K562 (cell line): ENCODE results near the gene SNX30. TPM values are rescaled to one million over a fixed set of nuclear protein-coding genes. Genes with fewer than 3 reads are reported as not detected.

Experiments
- ASH1L ChIP-seq: fragments of 450-650 bp; IDR thresholded peaks from 2 replicates; pipeline ENCODE4 v1.6.1; 2018; ENCODE audit warnings: borderline replicate concordance, mild to moderate bottlenecking, low read depth; ENCODE audit not compliant: partially characterized antibody
- DNMT1 ChIP-seq: fragments of 450-650 bp; IDR thresholded peaks from 2 replicates; pipeline ENCODE4 v1.6.1; 2016; ENCODE audit warnings: antibody characterized with exemption, mild to moderate bottlenecking
- MTA3 ChIP-seq: fragments of 450-650 bp; formaldehyde crosslinking; IDR thresholded peaks from 2 replicates; pipeline ENCODE4 v1.6.1; 2017; ENCODE audit warnings: mild to moderate bottlenecking, borderline replicate concordance
- NCOA1 ChIP-seq: fragments of 450-650 bp; IDR thresholded peaks from 2 replicates; pipeline ENCODE4 v1.6.1; 2016; ENCODE audit warnings: low read depth
- RFX7 ChIP-seq: fragments of 250-450 bp; sonication (Bioruptor Pico); IDR thresholded peaks from 2 replicates; pipeline ENCODE4 v1.5.1; 2021; ENCODE audit warnings: mild to moderate bottlenecking
- SP1 ChIP-seq: sonication (generic); formaldehyde crosslinking; IDR thresholded peaks from 2 replicates; pipeline ENCODE4 v1.8.1; 2022; ENCODE audit warnings: mild to moderate bottlenecking, missing genetic modification reagents
- TCF7 ChIP-seq: sonication (generic); IDR thresholded peaks from 2 replicates; pipeline ENCODE4 v1.6.1; 2016; ENCODE audit warnings: antibody characterized with exemption, borderline replicate concordance
- THRAP3 ChIP-seq: fragments of 450-650 bp; IDR thresholded peaks from 2 replicates; pipeline ENCODE4 v1.6.1; 2016; ENCODE audit warnings: mild to moderate bottlenecking, inconsistent platforms, borderline replicate concordance
- ZNF12 ChIP-seq: sonication (generic); formaldehyde crosslinking; IDR thresholded peaks from 2 replicates; pipeline ENCODE4 v1.4.0; 2020; ENCODE audit warnings: mild to moderate bottlenecking, missing genetic modification reagents
- ZNF133 ChIP-seq: fragments of 250-450 bp; sonication (Bioruptor Pico); IDR thresholded peaks from 2 replicates; pipeline ENCODE4 v1.4.0; 2020; ENCODE audit warnings: mild to moderate bottlenecking
- ZNF174 ChIP-seq: fragments of 250-450 bp; sonication (Bioruptor Pico); IDR thresholded peaks from 2 replicates; pipeline ENCODE4 v1.4.0; 2020; ENCODE audit warnings: mild to moderate bottlenecking
- ZNF766 ChIP-seq: fragments of 200-800 bp; sonication (Bioruptor generic); conservative IDR thresholded peaks from 2 replicates; pipeline ENCODE4 v1.6.1; 2016; ENCODE audit warnings: missing genetic modification characterization, missing compliant biosample characterization
- ZNF830 ChIP-seq: fragments of 250-450 bp; sonication (Bioruptor Pico); IDR thresholded peaks from 2 replicates; pipeline ENCODE4 v1.5.0; 2021; ENCODE audit warnings: mild to moderate bottlenecking
- polyA plus RNA-seq, 8 experiments: library from polyadenylated mRNA; depleted of rRNA in 4 of 8; stranded (reverse) in 5 of 8; unstranded in 3 of 8; fragments of >200 nt; fragmentation: Nextera tagmentation in 2 of 8; fragmentation: Illumina TruSeq in 1 of 8; extraction: Ambion mirVana in 2 of 8; extraction: Trizol in 1 of 8; gene quantifications; 2 replicates each; pipeline versions ENCODE4 v1.2.1 to v1.2.3, GENCODE V29; 2011 to 2014; ENCODE audit warnings: inconsistent platforms in 1 of 8, missing spikeins in 1 of 8
- total RNA-seq, 7 experiments: library from RNA; depleted of rRNA in 6 of 7; stranded (reverse); fragments of >200 nt in 6 of 7; fragmentation: Illumina TruSeq in 2 of 7; extraction: Trizol in 2 of 7; gene quantifications; 2 replicates each; pipeline versions ENCODE4 v1.2.1 to v1.2.3, GENCODE V29; 2011 to 2021; ENCODE audit warnings: low replicate concordance in 1 of 7
- TF ChIP-seq, protein P1 (sequence below): fragments of 250-450 bp; sonication (Bioruptor Pico); IDR thresholded peaks from 2 replicates; pipeline ENCODE4 v1.8.0; 2021; ENCODE audit warnings: borderline replicate concordance, mild to moderate bottlenecking, moderate library complexity; ENCODE audit not compliant: poor library complexity, severe bottlenecking
- TF ChIP-seq, protein P2 (sequence below): IDR thresholded peaks from 2 replicates; pipeline ENCODE4 v1.6.1; 2011; ENCODE audit warnings: borderline replicate concordance, low read depth, mild to moderate bottlenecking, moderate library complexity, low read length; ENCODE audit not compliant: insufficient read depth, poor library complexity, severe bottlenecking
- TF ChIP-seq, protein P3 (sequence below): fragments of 250-450 bp; sonication (Bioruptor Pico); IDR thresholded peaks from 2 replicates; pipeline ENCODE4 v1.5.1; 2021; ENCODE audit warnings: mild to moderate bottlenecking
- TF ChIP-seq, protein P4 (sequence below), 2 experiments: fragments of 450-650 bp in 1 of 2; sonication (generic) in 1 of 2; formaldehyde crosslinking in 1 of 2; IDR thresholded peaks in 1 of 2; conservative IDR thresholded peaks in 1 of 2; 2 replicates each; pipeline versions ENCODE4 v1.6.1 to v1.8.1; 2016 to 2023; ENCODE audit warnings: mild to moderate bottlenecking in 2 of 2, moderate library complexity in 2 of 2, inconsistent platforms in 1 of 2, missing genetic modification reagents in 1 of 2
- TF ChIP-seq, protein P5 (sequence below): fragments of 450-650 bp; conservative IDR thresholded peaks from 2 replicates; pipeline ENCODE4 v1.6.1; 2016; ENCODE audit warnings: missing genetic modification characterization, low read depth, mild to moderate bottlenecking, missing compliant biosample characterization, moderate library complexity
- TF ChIP-seq, protein P6 (sequence below): sonication (generic); formaldehyde crosslinking; IDR thresholded peaks from 2 replicates; pipeline ENCODE4 v1.8.1; 2023; ENCODE audit warnings: mild to moderate bottlenecking, missing genetic modification reagents

SNX30 gene
- total and polyA plus RNA-seq, 9 of the 15 experiments (the other 6 are each of a cell fraction or from before 2014, with no cell fraction given): 0.76 to 5.9 (median 3.3) TPM

DNA sequence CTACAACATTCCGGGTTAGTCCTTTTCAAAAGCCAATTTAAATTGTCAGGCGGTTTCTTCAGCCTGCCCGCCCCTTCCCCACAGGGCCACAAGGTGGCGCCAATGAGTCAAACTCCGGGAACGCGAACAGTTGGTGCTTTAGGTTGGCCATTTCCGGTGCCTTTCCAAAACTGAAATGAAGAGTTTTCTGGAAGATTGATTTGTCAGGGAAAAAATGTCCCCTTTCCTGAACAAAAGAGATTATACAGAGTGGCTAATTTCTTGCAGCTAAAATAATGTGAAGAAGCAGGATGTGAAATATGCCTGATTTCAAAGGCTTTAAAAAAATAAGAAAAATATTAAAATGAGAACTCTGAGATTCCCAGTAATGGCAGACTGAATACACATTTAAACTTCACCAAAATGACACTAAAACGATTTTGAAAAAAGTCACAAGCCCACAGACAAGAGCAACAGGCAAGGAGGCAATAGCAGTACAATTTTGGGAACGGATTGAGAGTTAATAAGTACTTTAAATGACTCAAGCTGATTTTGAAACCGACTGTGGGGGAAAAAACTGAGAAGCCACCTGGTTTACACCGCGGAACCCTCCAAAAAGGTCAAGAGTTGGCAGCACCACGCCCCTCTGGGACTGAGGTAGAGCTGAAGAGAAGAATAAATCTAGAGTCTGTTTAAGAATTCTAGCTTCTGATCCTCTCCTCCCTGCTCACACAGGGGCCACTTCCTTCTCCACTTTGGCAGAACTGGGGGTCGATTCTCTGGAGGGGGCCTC, 94.4 kb downstream of the SNX30 start (continued):
- TF ChIP-seq, protein P1, sequence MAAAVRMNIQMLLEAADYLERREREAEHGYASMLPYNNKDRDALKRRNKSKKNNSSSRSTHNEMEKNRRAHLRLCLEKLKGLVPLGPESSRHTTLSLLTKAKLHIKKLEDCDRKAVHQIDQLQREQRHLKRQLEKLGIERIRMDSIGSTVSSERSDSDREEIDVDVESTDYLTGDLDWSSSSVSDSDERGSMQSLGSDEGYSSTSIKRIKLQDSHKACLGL (CRISPR knock-in tag): no peak
- no peak for TF ChIP-seq RFX7
- peak; percentile 15 for TF ChIP-seq ASH1L
- TF ChIP-seq, protein P2, sequence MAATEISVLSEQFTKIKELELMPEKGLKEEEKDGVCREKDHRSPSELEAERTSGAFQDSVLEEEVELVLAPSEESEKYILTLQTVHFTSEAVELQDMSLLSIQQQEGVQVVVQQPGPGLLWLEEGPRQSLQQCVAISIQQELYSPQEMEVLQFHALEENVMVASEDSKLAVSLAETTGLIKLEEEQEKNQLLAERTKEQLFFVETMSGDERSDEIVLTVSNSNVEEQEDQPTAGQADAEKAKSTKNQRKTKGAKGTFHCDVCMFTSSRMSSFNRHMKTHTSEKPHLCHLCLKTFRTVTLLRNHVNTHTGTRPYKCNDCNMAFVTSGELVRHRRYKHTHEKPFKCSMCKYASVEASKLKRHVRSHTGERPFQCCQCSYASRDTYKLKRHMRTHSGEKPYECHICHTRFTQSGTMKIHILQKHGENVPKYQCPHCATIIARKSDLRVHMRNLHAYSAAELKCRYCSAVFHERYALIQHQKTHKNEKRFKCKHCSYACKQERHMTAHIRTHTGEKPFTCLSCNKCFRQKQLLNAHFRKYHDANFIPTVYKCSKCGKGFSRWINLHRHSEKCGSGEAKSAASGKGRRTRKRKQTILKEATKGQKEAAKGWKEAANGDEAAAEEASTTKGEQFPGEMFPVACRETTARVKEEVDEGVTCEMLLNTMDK: peak; percentile 32
- no peak for TF ChIP-seq ZNF830
- TF ChIP-seq, protein P3, sequence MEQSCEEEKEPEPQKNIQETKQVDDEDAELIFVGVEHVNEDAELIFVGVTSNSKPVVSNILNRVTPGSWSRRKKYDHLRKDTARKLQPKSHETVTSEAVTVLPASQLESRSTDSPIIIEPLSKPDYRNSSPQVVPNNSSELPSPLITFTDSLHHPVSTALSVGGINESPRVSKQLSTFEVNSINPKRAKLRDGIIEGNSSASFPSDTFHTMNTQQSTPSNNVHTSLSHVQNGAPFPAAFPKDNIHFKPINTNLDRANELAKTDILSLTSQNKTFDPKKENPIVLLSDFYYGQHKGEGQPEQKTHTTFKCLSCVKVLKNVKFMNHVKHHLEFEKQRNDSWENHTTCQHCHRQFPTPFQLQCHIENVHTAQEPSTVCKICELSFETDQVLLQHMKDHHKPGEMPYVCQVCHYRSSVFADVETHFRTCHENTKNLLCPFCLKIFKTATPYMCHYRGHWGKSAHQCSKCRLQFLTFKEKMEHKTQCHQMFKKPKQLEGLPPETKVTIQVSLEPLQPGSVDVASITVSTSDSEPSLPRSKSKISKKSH: no peak
- no peak for TF ChIP-seq THRAP3
- no peak for TF ChIP-seq TCF7
- TF ChIP-seq ZNF174: no peak
- TF ChIP-seq MTA3: no peak
- no peak for TF ChIP-seq ZNF133 (CRISPR knock-in tag)
- TF ChIP-seq DNMT1: no peak
- TF ChIP-seq, protein P4, sequence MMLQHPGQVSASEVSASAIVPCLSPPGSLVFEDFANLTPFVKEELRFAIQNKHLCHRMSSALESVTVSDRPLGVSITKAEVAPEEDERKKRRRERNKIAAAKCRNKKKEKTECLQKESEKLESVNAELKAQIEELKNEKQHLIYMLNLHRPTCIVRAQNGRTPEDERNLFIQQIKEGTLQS (IDR thresholded peaks at IDR 0.05): no peak
- TF ChIP-seq, protein P4 (CRISPR knock-in tag; conservative IDR thresholded peaks at IDR 0.05): no peak
- TF ChIP-seq ZNF12: no peak
- TF ChIP-seq NCOA1: no peak
- no peak for TF ChIP-seq ZNF766 (CRISPR knock-in tag)
- TF ChIP-seq, protein P5, sequence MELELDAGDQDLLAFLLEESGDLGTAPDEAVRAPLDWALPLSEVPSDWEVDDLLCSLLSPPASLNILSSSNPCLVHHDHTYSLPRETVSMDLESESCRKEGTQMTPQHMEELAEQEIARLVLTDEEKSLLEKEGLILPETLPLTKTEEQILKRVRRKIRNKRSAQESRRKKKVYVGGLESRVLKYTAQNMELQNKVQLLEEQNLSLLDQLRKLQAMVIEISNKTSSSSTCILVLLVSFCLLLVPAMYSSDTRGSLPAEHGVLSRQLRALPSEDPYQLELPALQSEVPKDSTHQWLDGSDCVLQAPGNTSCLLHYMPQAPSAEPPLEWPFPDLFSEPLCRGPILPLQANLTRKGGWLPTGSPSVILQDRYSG: no peak
- 0 out of 2 replicates have a peak, but pooled peaks have one; percentile 23 for TF ChIP-seq SP1
- TF ChIP-seq, protein P6, sequence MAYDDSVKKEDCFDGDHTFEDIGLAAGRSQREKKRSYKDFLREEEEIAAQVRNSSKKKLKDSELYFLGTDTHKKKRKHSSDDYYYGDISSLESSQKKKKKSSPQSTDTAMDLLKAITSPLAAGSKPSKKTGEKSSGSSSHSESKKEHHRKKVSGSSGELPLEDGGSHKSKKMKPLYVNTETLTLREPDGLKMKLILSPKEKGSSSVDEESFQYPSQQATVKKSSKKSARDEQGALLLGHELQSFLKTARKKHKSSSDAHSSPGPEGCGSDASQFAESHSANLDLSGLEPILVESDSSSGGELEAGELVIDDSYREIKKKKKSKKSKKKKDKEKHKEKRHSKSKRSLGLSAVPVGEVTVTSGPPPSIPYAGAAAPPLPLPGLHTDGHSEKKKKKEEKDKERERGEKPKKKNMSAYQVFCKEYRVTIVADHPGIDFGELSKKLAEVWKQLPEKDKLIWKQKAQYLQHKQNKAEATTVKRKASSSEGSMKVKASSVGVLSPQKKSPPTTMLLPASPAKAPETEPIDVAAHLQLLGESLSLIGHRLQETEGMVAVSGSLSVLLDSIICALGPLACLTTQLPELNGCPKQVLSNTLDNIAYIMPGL (CRISPR knock-in tag): no peak
